Activated CD4-positive, alpha-beta T cell treated with anti-CD3 and anti-CD28 coated beads, Interleukin-2, amount 10 ng/mL, durations not matched to agents 24 days and 14 days (primary cell): ENCODE results near the gene GRIK4. TPM values are rescaled to one million over a fixed set of nuclear protein-coding genes. Genes with fewer than 3 reads are reported as not detected.
A peak's percentile ranks its signal among the peaks of the same experiment; 100 is the strongest.
"Not testable (repeated sequence)": the region's sequence is repeated elsewhere in the genome, so short reads cannot be mapped to it uniquely, and the experiment has no call there.

Experiments
- DNase-seq: peaks from one replicate; pipeline ENCODE4 v3.0.0; 2022
- H3K27ac Mint-ChIP-seq: one replicate; pipeline ENCODE4 v1.8.0; 2022; ENCODE audit warnings: mild to moderate bottlenecking, mixed read lengths
- H3K27me3 Mint-ChIP-seq: one replicate; pipeline ENCODE4 v1.8.0; 2022; ENCODE audit warnings: mixed read lengths
- H3K36me3 Mint-ChIP-seq: one replicate; pipeline ENCODE4 v1.8.0; 2022; ENCODE audit warnings: low read depth, mild to moderate bottlenecking, mixed read lengths
- H3K4me1 Mint-ChIP-seq: one replicate; pipeline ENCODE4 v1.8.0; 2021; ENCODE audit warnings: mixed read lengths
- H3K4me3 Mint-ChIP-seq: one replicate; pipeline ENCODE4 v1.8.0; 2022; ENCODE audit warnings: mild to moderate bottlenecking, moderate library complexity, mixed read lengths
- H3K9me3 Mint-ChIP-seq: one replicate; pipeline ENCODE4 v1.8.0; 2021; ENCODE audit warnings: mixed read lengths
- intact Hi-C: fragments of 100-400 bp; cut with micrococcal nuclease; formaldehyde crosslinking; loops from one replicate; pipeline ENCODE4 v1.15.1; 2023
- total RNA-seq: library from RNA; stranded (reverse); gene quantifications from 2 replicates; pipeline ENCODE4 v1.2.3, GENCODE V29; 2022

Gene GRIK4
- total RNA-seq, 1 donor from 2014 or later: 0.09 TPM

GRCh38 chr11:121008551-121008950 is 497.0 kb downstream of the GRIK4 start:
- intact Hi-C loops: no loop called here
- Mint-ChIP-seq H3K9me3 (peaks cover 10% of the 10 kb centered on the region), H3K27ac (no peak overlapping the region), H3K4me3 (no peak overlapping the region), H3K4me1 (no peaks in the 10 kb centered on the region), H3K27me3 (peaks cover 17% of the 10 kb centered on the region), H3K36me3 (no peaks in the 10 kb centered on the region)
- DNase-seq: no peak

- intact Hi-C loops: no loop called here
- Mint-ChIP-seq H3K4me1 (no peaks in the 10 kb centered on the region), H3K27ac (no peak overlapping the region), H3K9me3 (peaks cover 2% of the 10 kb centered on the region), H3K36me3 (no peaks in the 10 kb centered on the region), H3K27me3 (peaks cover 26% of the 10 kb centered on the region), H3K4me3 (no peak overlapping the region)
- no peak for DNase-seq
Observed at GRCh38 chr11:121012091-121012490, 500.5 kb downstream of the GRIK4 start.

DNA sequence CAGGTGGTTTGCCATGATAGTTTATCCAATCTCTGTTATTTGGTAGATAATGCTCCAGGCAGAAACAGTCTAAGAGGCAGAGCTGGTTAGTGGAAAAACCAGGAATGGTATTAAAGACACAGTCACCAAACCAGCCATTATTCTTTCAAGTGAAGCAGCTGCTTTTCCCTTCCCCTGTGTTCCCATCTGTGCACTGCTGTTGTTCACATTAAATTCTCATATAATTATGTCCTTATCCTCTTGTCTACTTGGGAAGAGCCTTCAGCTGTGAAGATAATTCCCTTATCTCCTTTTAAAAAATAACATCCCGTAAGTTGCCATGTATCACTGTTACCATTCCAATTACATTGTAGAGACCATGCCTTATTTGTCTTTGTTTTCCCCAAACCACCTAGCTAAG is 507.2 kb downstream of the GRIK4 start:
- H3K27ac Mint-ChIP-seq: no peak overlapping the region
- DNase-seq: no peak
- H3K9me3 Mint-ChIP-seq: no peaks in the 10 kb centered on the region
- no peak overlapping the region for H3K4me3 Mint-ChIP-seq
- intact Hi-C loops: no loop called here
- H3K27me3 Mint-ChIP-seq: peaks cover 30% of the 10 kb centered on the region
- no peaks in the 10 kb centered on the region for H3K36me3 Mint-ChIP-seq
- peaks cover 2% of the 10 kb centered on the region for H3K4me1 Mint-ChIP-seq

DNA sequence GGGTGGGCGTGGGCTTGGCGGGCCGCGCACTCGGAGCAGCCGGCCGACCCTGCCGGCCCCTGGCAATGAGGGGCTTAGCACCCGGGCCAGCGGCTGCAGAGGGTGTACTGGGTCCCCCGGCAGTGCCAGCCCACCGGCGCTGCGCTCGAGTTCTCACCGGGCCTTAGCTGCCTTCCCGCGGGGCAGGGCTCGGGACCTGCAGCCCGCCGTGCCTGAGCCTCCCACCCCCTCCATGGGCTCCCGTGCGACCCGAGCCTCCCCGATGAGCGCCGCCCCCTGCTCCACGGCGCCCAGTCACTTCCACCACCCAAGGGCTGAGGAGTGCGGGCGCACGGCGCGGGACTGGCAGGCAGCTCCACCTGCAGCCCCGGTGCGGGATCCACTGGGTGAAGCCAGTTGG is 510.2 kb downstream of the GRIK4 start:
- peaks cover 17% of the 10 kb centered on the region for H3K4me1 Mint-ChIP-seq
- H3K36me3 Mint-ChIP-seq, H3K27ac Mint-ChIP-seq, H3K4me3 Mint-ChIP-seq, intact Hi-C loops, H3K9me3 Mint-ChIP-seq, DNase-seq: not testable (repeated sequence)
- peaks cover 22% of the 10 kb centered on the region for H3K27me3 Mint-ChIP-seq

DNA sequence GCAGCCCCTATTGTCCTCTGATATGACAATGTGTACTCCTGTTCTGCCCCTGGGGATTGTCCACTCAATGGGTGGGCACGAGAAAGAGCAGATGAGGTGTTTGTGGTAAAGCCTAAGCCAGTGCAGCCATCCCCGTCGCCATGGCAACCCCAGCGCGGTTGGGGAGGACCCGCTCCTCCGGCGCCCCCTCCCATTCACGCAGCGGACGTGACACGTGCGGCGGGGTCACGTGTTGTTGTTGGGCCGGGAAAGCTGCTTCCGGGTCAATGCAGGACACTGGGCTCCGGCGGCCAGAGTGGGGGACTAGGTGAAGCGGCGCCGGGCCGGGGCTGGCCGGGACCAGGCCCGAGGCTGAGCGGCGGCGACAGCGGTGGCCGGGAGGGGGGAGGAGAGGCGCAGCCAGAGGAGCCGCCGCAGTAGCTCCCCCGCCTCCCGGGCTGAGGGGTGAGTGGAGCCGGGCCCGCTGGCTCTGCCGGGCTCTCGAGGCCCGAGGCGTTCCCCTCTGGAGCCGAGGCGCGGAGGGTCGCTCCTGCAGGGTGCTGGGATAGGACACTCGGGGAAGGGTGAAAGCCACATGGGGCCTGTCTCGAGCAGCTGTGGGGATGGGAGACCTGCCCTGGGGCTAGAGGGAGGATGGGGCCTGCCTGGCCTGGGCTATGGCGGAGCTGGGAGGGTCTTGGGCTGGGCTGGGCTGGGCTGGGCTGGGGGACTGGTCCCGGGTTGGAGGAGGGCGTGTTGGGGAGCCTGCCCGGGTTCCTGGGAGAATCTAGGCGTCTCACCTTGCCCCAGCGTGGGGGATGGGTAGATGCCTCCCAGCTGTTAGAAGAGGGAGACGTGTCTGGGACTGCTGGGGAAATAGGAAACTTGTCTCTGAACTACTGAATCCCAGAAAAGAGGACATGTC is 512.6 kb downstream of the GRIK4 start, which contains the start of gene TBCEL:
Gene TBCEL (plus strand): TSS at position 255 of the 904 bp plus-strand sequence. CDS start 21,589 bp downstream, outside the sequence.
- H3K36me3 Mint-ChIP-seq: peaks cover 2% of the 10 kb centered on the region
- intact Hi-C loops: no loop called here
- peak; percentile 95 for DNase-seq
- no peaks in the 10 kb centered on the region for H3K9me3 Mint-ChIP-seq
- peak within 1 kb of the TSS; percentile 79 for H3K27ac Mint-ChIP-seq
- peaks cover 10% of the 10 kb centered on the region for H3K27me3 Mint-ChIP-seq
- peaks cover 24% of the 10 kb centered on the region for H3K4me1 Mint-ChIP-seq
- H3K4me3 Mint-ChIP-seq: peak within 1 kb of the TSS; percentile 83

DNA sequence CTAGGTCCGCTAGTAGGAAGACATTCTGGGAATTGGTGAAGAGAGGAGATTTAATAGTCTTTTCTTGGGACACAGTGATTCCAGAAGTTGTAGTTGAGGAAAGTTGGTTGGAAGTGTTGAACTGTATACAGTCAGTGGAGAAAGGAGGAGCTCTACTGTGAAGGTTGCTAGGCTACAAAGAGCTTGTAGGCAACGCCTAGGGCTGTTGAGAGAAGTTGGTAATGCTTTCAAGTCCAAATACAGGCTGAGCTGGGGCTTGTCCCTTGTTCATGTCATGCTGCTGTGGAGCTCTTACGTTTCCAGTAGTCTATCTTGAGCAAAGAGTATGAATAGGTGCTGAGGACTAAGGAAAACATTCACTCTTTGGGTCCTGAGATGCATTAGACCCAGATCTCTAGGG is 513.4 kb downstream of the GRIK4 start:
- intact Hi-C loops: loop anchor here (5.0 kb wide), 1 partner anchor 87 kb away; no protein-coding TSS in a partner anchor
- Mint-ChIP-seq H3K27me3 (peaks cover 7% of the 10 kb centered on the region), H3K36me3 (peaks cover 2% of the 10 kb centered on the region), H3K4me3 (peak overlapping the region; percentile 83), H3K27ac (peak overlapping the region; percentile 70), H3K9me3 (no peaks in the 10 kb centered on the region), H3K4me1 (peaks cover 28% of the 10 kb centered on the region)
- peak; percentile 65 for DNase-seq

GRCh38 chr11:121029153-121029552 is 517.6 kb downstream of the GRIK4 start:
- Mint-ChIP-seq H3K27me3 (no peaks in the 10 kb centered on the region), H3K4me1 (peaks cover 27% of the 10 kb centered on the region), H3K27ac (no peak overlapping the region), H3K9me3 (no peaks in the 10 kb centered on the region), H3K36me3 (peaks cover 2% of the 10 kb centered on the region), H3K4me3 (no peak overlapping the region)
- intact Hi-C loops: loop anchor here (5.0 kb wide), 1 partner anchor 83 kb away; no protein-coding TSS in a partner anchor
- no peak for DNase-seq

DNA sequence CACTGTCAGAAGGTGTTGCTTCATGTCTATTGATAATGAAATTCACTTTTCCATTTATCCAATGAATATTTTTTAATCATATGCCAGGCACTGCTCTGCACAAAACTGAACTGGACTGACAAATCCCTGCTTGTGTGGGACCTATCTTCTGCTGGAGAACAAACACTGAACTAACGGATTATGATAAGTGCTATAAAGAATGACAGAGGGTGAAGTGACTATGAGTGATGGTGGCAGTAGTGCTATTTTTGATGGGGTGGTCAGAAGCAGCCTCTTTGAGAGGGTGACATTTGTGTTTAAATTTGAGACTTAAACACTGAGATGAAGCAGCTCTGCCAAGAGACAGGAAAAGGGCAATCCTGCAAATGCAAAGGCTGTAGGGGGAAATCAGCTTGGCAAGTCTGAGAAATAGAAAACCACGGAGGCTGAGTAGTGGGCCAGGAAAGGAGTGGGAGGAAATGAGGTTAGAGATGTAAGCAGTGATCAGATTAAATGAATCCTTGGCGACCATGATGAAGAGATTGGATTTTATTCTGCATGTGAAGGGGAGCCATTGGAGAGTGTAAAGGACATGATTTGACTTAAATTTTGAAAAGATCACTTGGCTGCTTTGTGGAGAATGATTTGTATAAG is 518.4 kb downstream of the GRIK4 start:
- H3K9me3 Mint-ChIP-seq: no peaks in the 10 kb centered on the region
- H3K4me3 Mint-ChIP-seq: no peak overlapping the region
- peaks cover 23% of the 10 kb centered on the region for H3K4me1 Mint-ChIP-seq
- intact Hi-C loops: loop anchor here (5.0 kb wide), 1 partner anchor 82 kb away; no protein-coding TSS in a partner anchor
- peaks cover 2% of the 10 kb centered on the region for H3K36me3 Mint-ChIP-seq
- H3K27me3 Mint-ChIP-seq: no peaks in the 10 kb centered on the region
- no peak overlapping the region for H3K27ac Mint-ChIP-seq
- no peak for DNase-seq

- Mint-ChIP-seq H3K27ac (no peak overlapping the region), H3K4me3 (no peak overlapping the region), H3K9me3 (no peaks in the 10 kb centered on the region), H3K27me3 (no peaks in the 10 kb centered on the region), H3K4me1 (peaks cover 25% of the 10 kb centered on the region), H3K36me3 (peaks cover 2% of the 10 kb centered on the region)
- intact Hi-C loops: no loop called here
- no peak for DNase-seq
Observed at GRCh38 chr11:121031167-121031566, 519.6 kb downstream of the GRIK4 start.

- H3K36me3 Mint-ChIP-seq, H3K9me3 Mint-ChIP-seq, H3K27ac Mint-ChIP-seq, DNase-seq, H3K27me3 Mint-ChIP-seq, H3K4me3 Mint-ChIP-seq, intact Hi-C loops: not testable (repeated sequence)
- H3K4me1 Mint-ChIP-seq: peaks cover 30% of the 10 kb centered on the region
Observed at GRCh38 chr11:121031648-121032047, 520.1 kb downstream of the GRIK4 start.

DNA sequence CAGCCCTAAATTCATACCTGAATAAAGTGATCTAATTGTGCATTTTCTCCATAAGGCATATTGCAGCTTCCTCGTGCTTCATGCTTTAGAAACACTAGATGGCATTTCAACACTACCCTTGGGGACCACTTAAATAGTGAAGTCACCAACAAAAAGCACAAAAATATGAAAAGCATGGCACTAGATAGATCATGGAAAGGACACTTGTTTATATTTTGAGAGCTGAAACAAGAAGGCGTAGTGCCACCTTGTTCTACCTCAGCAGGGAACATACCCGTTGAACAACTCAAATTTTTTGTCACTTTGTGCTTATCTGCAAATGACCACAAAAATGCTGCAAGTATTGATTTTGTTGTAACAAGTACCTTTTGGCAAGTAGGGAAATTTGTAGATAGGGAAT is 521.0 kb downstream of the GRIK4 start:
- no peaks in the 10 kb centered on the region for H3K9me3 Mint-ChIP-seq
- H3K27ac Mint-ChIP-seq: no peak overlapping the region
- H3K4me1 Mint-ChIP-seq: peaks cover 30% of the 10 kb centered on the region
- no peak for DNase-seq
- no peak overlapping the region for H3K4me3 Mint-ChIP-seq
- intact Hi-C loops: no loop called here
- peaks cover 1% of the 10 kb centered on the region for H3K36me3 Mint-ChIP-seq
- H3K27me3 Mint-ChIP-seq: no peaks in the 10 kb centered on the region

DNA sequence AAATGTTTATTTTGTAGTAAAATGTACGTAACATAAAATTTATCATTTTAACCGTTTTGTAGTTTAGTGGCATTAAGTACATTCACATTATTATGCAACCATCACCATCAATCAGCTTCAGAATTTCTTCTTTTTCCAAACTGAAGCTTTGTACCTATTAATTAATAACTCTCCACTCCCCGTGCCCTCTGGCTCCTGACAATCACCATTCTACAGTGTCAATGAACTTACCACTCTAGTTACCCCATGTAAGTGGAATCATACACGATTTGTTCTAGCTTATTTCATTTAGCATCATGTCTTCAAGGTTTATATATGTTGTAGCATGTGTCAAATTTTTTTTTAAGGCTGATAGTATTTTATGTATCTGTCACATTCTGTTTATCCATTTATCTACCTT is 522.1 kb downstream of the GRIK4 start:
- Mint-ChIP-seq H3K4me1 (peaks cover 29% of the 10 kb centered on the region), H3K27me3 (no peaks in the 10 kb centered on the region), H3K9me3 (no peaks in the 10 kb centered on the region), H3K27ac (no peak overlapping the region), H3K36me3 (no peaks in the 10 kb centered on the region), H3K4me3 (no peak overlapping the region)
- intact Hi-C loops: no loop called here
- DNase-seq: no peak

- Mint-ChIP-seq H3K4me3 (no peak overlapping the region), H3K36me3 (no peaks in the 10 kb centered on the region), H3K9me3 (no peaks in the 10 kb centered on the region), H3K4me1 (peaks cover 25% of the 10 kb centered on the region), H3K27me3 (peaks cover 2% of the 10 kb centered on the region), H3K27ac (peak overlapping the region; percentile 27)
- intact Hi-C loops: no loop called here
- no peak for DNase-seq
Observed at GRCh38 chr11:121035169-121035755, 523.7 kb downstream of the GRIK4 start.

DNA sequence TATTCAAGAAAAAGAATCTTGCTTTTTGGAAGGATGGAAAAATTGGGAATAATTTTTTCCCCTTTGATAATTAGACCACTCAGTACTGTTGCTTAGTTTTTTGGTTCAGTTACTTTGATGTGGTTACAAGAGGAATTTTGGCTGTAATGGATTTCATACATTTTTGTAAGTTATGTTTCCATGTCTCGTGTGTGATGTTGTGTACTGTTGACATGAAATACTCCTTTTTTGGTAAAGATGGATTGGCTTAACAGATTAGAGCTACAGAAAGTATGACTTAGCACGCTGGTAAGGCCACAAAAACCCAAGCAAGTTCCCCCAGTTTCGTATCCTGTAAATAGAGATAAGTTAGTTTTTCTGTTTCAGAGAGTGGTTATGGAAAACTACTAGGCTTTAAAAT is 524.2 kb downstream of the GRIK4 start:
- DNase-seq: peak; percentile 63
- H3K27ac Mint-ChIP-seq: peak overlapping the region; percentile 62
- H3K27me3 Mint-ChIP-seq: peaks cover 2% of the 10 kb centered on the region
- peak overlapping the region; percentile 6 for H3K4me3 Mint-ChIP-seq
- intact Hi-C loops: no loop called here
- peaks cover 23% of the 10 kb centered on the region for H3K4me1 Mint-ChIP-seq
- no peaks in the 10 kb centered on the region for H3K9me3 Mint-ChIP-seq
- H3K36me3 Mint-ChIP-seq: no peaks in the 10 kb centered on the region
